AG04450 (cell line): Measurements from ENCODE around the gene NTF4. TPM values are rescaled to one million over a fixed set of nuclear protein-coding genes. Genes with fewer than 3 reads are reported as not detected.

Experiments
- CTCF ChIA-PET: fragments of 300-600, 350-600 bp; formaldehyde crosslinking; extraction: SDS; loops from one replicate; lab custom pipeline; 2022; ENCODE audit warnings: antibody characterized with exemption, inconsistent platforms; lab: Charles Lee
- POLR2A ChIA-PET: fragments of 350-600 bp; formaldehyde crosslinking; extraction: SDS; loops from one replicate; lab custom pipeline; 2021; ENCODE audit warnings: antibody characterized with exemption, inconsistent platforms; lab: Yijun Ruan, JAX
- DNase-seq: peaks from one replicate; pipeline ENCODE4 v3.0.0-alpha.2; 2011; ENCODE audit warnings: low read depth, low spot score
- H3K27ac ChIP-seq: one replicate; pipeline ENCODE4 v1.5.1; 2012; ENCODE audit warnings: low read depth, low read length, control low read depth
- H3K27me3 ChIP-seq: one replicate; pipeline ENCODE4 v1.6.0; 2012; ENCODE audit warnings: low read length; ENCODE audit not compliant: control insufficient read depth, insufficient read depth
- H3K4me3 ChIP-seq: 2 replicates; pipeline ENCODE4 v1.5.1; 2011; ENCODE audit warnings: mild to moderate bottlenecking, low read depth, low read length, control low read depth
- H3K9me3 ChIP-seq: 2 replicates; pipeline ENCODE4 v1.5.1; 2012; ENCODE audit warnings: low read length; ENCODE audit not compliant: control insufficient read depth, insufficient read depth
- CTCF ChIP-seq: IDR thresholded peaks from 2 replicates; pipeline ENCODE4 v1.5.1; 2011; ENCODE audit warnings: low read depth, low read length, control low read depth, inconsistent platforms
- polyA plus RNA-seq: library from polyadenylated mRNA; depleted of rRNA; stranded (reverse); fragments of >200 nt; gene quantifications from 2 replicates; pipeline ENCODE4 v1.2.3, GENCODE V29; 2011

The NTF4 gene
- polyA plus RNA-seq, 1 experiment: 0.09 TPM

GRCh38 chr19:49073514-49074378, 9.1 kb upstream of the NTF4 start:
- ChIA-PET CTCF (interaction anchor here (0.7 to 2.1 kb wide), 5 partner anchors 24 to 152 kb away, joined by 3 to 27 read pairs (median 9); no protein-coding TSS in a partner anchor), POLR2A (no interaction called here)
- H3K27ac ChIP-seq: no peak overlapping the region
- peak; percentile 42 for TF ChIP-seq CTCF
- H3K4me3 ChIP-seq: no peak overlapping the region
- H3K27me3 ChIP-seq: peaks cover 19% of the 10 kb centered on the region
- DNase-seq: no peak
- H3K9me3 ChIP-seq: peaks cover 23% of the 10 kb centered on the region

GRCh38 chr19:49071860-49072547, 7.4 kb upstream of the NTF4 start:
- no peak for TF ChIP-seq CTCF
- POLR2A ChIA-PET: no interaction called here
- H3K27me3 ChIP-seq: peaks cover 23% of the 10 kb centered on the region
- no peak overlapping the region for H3K27ac ChIP-seq
- CTCF ChIA-PET: no interaction called here
- DNase-seq: no peak
- no peak overlapping the region for H3K4me3 ChIP-seq
- H3K9me3 ChIP-seq: peaks cover 23% of the 10 kb centered on the region

- no peak overlapping the region for H3K4me3 ChIP-seq
- H3K9me3 ChIP-seq: peaks cover 23% of the 10 kb centered on the region
- ChIA-PET POLR2A (no interaction called here), CTCF (interaction anchor here (0.5 to 1.3 kb wide), 3 partner anchors 17 to 128 kb away, joined by 3 to 4 read pairs (median 3); no protein-coding TSS in a partner anchor)
- no peak for TF ChIP-seq CTCF
- H3K27ac ChIP-seq: no peak overlapping the region
- no peak for DNase-seq
- H3K27me3 ChIP-seq: peaks cover 34% of the 10 kb centered on the region
Observed at GRCh38 chr19:49070416-49070815, 5.8 kb upstream of the NTF4 start.

GRCh38 chr19:49069026-49069425, 4.4 kb upstream of the NTF4 start:
- ChIA-PET CTCF (interaction anchor here (0.9 to 1.3 kb wide), 3 partner anchors 13 to 130 kb away, joined by 3 to 4 read pairs (median 3); no protein-coding TSS in a partner anchor), POLR2A (no interaction called here)
- no peak overlapping the region for H3K4me3 ChIP-seq
- peaks cover 40% of the 10 kb centered on the region for H3K27me3 ChIP-seq
- no peak for DNase-seq
- peaks cover 23% of the 10 kb centered on the region for H3K9me3 ChIP-seq
- no peak for TF ChIP-seq CTCF
- no peak overlapping the region for H3K27ac ChIP-seq
